Measurements from ENCODE around the gene ERN1.
"Not testable (repeated sequence)": the region's sequence is repeated elsewhere in the genome, so short reads cannot be mapped to it uniquely, and the experiment has no call there.

The ERN1 gene

DNA sequence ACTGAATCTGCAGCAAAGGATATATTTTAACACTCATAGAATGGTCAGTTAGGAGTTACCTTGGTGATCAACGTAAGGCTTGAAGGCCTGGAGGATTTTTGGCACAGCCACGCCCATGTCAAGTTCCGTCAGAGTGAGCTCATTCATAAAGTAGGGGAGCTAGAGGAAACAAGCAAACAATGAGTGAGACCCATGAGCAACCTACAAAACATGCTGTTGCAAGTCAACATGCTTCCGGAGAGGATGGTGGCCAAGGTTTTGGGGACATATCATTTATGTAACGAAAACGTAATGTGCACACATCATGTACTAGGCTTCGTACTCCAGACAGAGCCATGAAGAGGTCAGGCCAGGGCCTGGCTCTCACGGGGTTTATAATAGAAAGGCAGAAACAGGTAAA, 41.1 kb upstream of the ERN1 start:
- H3K27me3 ChIP-seq (ENCODE audit: insufficient read depth, poor library complexity, severe bottlenecking), result no peaks in the 10 kb centered on the region
- DNase-seq (ENCODE audit: low read depth in 1 of 2, low spot score in 1 of 2), result no peak
- TF ChIP-seq SPI1 (IDR thresholded peaks at IDR 0.05; ENCODE audit: borderline replicate concordance, low read depth) (no peak), REST (IDR thresholded peaks at IDR 0.05; ENCODE audit: insufficient replicate concordance, low read depth) (no peak), GABPA (IDR thresholded peaks at IDR 0.05; ENCODE audit: low read depth) (no peak), POLR2AphosphoS5 (IDR thresholded peaks at IDR 0.05; ENCODE audit: low read depth) (no peak), CTCF (IDR thresholded peaks at IDR 0.05; ENCODE audit: insufficient read depth, low read length) (no peak)
- no peak overlapping the region for H3K27ac ChIP-seq (replicated peaks)
- no peak overlapping the region for H3K4me3 ChIP-seq (replicated peaks; ENCODE audit: insufficient read depth, low read length)

DNA sequence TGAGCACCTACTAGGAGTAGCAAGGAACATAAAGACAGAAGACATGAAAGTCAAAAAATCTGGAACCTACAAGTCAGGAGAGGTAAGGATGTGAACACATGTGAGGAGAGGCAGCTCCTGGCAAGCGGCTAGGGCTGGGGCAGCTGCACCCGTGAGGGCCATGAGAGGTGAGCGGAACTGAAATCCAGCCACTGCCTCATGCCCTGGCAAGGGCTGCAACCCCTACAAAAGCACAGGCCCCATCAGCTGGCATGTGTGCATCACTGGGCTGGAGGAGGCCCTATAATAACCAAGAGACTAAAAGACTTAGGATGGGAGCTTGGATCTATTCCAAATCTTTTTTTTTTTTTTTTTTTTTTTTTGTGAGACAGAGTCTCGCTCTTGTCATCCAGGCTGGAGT, 40.3 kb upstream of the ERN1 start:
- Histone ChIP-seq H3K27ac (replicated peaks) (no peak overlapping the region), H3K4me3 (replicated peaks; ENCODE audit: insufficient read depth, low read length) (no peak overlapping the region), H3K27me3 (ENCODE audit: insufficient read depth, poor library complexity, severe bottlenecking) (no peaks in the 10 kb centered on the region)
- TF ChIP-seq REST (IDR thresholded peaks at IDR 0.05; ENCODE audit: insufficient replicate concordance, low read depth), result no peak
- no peak for TF ChIP-seq SPI1 (IDR thresholded peaks at IDR 0.05; ENCODE audit: borderline replicate concordance, low read depth)
- TF ChIP-seq POLR2AphosphoS5 (IDR thresholded peaks at IDR 0.05; ENCODE audit: low read depth), result no peak
- no peak for TF ChIP-seq CTCF (IDR thresholded peaks at IDR 0.05; ENCODE audit: insufficient read depth, low read length)
- no peak for TF ChIP-seq GABPA (IDR thresholded peaks at IDR 0.05; ENCODE audit: low read depth)
- DNase-seq (ENCODE audit: low read depth in 1 of 2, low spot score in 1 of 2), result no peak

GRCh38 chr17:64167666-64168065, 37.7 kb upstream of the ERN1 start:
- not testable (repeated sequence) for H3K27me3 ChIP-seq (ENCODE audit: insufficient read depth, poor library complexity, severe bottlenecking); H3K27ac ChIP-seq (replicated peaks); DNase-seq (ENCODE audit: low read depth in 1 of 2, low spot score in 1 of 2); H3K4me3 ChIP-seq (replicated peaks; ENCODE audit: insufficient read depth, low read length)

- TF ChIP-seq GABPA (IDR thresholded peaks at IDR 0.05; ENCODE audit: low read depth), result no peak
- no peak for TF ChIP-seq SPI1 (IDR thresholded peaks at IDR 0.05; ENCODE audit: borderline replicate concordance, low read depth)
- no peak for TF ChIP-seq CTCF (IDR thresholded peaks at IDR 0.05; ENCODE audit: insufficient read depth, low read length)
- TF ChIP-seq REST (IDR thresholded peaks at IDR 0.05; ENCODE audit: insufficient replicate concordance, low read depth), result no peak
- no peak for TF ChIP-seq POLR2AphosphoS5 (IDR thresholded peaks at IDR 0.05; ENCODE audit: low read depth)
- Histone ChIP-seq H3K27ac (replicated peaks) (no peak overlapping the region), H3K27me3 (ENCODE audit: insufficient read depth, poor library complexity, severe bottlenecking) (no peaks in the 10 kb centered on the region), H3K4me3 (replicated peaks; ENCODE audit: insufficient read depth, low read length) (no peak overlapping the region)
- no peak for DNase-seq (ENCODE audit: low read depth in 1 of 2, low spot score in 1 of 2)
Observed at GRCh38 chr17:64166876-64167275, 36.9 kb upstream of the ERN1 start.

Data from HL-60 (cell line).